Breast epithelium (tissue), 3 donors: Measurements from ENCODE around the gene BMP5.

Experiments used
- POLR2A ChIP-seq: fragments of 450-650 bp; IDR thresholded peaks from one replicate; pipeline ENCODE4 v1.6.1; 2016; ENCODE audit warnings: antibody characterized with exemption, mild to moderate bottlenecking, moderate library complexity
- POLR2AphosphoS5 ChIP-seq, 3 donors: sonication (generic); formaldehyde crosslinking; IDR thresholded peaks; one replicate each; pipeline ENCODE4 v1.6.1; 2017; ENCODE audit warnings: antibody characterized with exemption in 3 of 3

DNA sequence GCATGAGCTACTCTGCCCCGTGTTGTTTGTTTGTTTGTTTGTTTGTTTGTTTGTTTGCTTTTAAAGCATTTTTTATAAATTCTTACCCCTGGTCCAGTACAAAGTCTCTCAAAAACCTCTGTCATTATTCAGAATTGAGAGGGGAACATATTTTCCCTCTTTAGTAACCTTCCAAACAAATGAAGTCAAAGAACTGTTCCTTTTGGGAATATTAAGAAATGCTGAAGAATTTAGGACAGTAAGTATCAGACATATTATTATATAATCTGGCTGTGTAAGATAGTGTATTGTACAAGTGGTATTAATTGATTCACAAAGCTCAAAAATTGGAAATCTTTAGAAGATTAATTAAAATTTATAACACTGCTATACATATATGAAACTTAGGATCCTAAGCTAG lies 54.7 kb downstream of the BMP5 start:
- TF ChIP-seq POLR2A (no peak), POLR2AphosphoS5 (IDR thresholded peaks at IDR 0.05) (no peak)
